ENCODE measurements around the gene DYNC2I2. TPM values are rescaled to one million over a fixed set of nuclear protein-coding genes. Genes with fewer than 3 reads are reported as not detected.

DYNC2I2 gene
- total and polyA plus RNA-seq, 10 of the 15 experiments (the other 5 are each of a cell fraction or from before 2014, with no cell fraction given), result 0.89 to 118 (median 47.9) TPM

- POLR2A ChIA-PET, result no interaction called here
- ATAC-seq (peak; percentile 41; the same call in 2 of the 3 replicates), DNase-seq (ENCODE audit: low read depth, low spot score) (no peak), FAIRE-seq (no peak)
- H3K4me2 ChIP-seq (ENCODE audit: control insufficient read depth, insufficient read depth), result peak overlapping the region; percentile 87
- CTCF ChIA-PET, result interaction anchor here (1.0 kb wide), 1 partner anchor 21 kb away, joined by 6 read pairs; the partner anchor contains the start of gene ZDHHC12
- H3K4me3 ChIP-seq, result peak overlapping the region; percentile 63
- peak overlapping the region; percentile 80 for H3K9ac ChIP-seq (ENCODE audit: control insufficient read depth, insufficient read depth, low read length)
- no peaks in the 10 kb centered on the region for H3K79me2 ChIP-seq (ENCODE audit: control insufficient read depth, insufficient read depth, low read length)
- H3K36me3 ChIP-seq (ENCODE audit: control insufficient read depth in 2 of 2, insufficient read depth in 2 of 2, low read length in 1 of 2), result no peaks in the 10 kb centered on the region
- WGBS (ENCODE audit: insufficient coverage, insufficient replicate concordance, low lambda C conversion rate, missing lambda C conversion rate), result 37% methylated on average over 31 of the region's 55 CpGs
- no peaks in the 10 kb centered on the region for H3K9me3 ChIP-seq (replicated peaks; ENCODE audit: control insufficient read depth, insufficient read depth, low read length)
- H3K27ac ChIP-seq (ENCODE audit: control insufficient read depth, insufficient read depth), result peak overlapping the region; percentile 61; the same call in 1 of the 2 replicates
- in situ Hi-C loops (cut with MboI) (no loop called here), intact Hi-C loops (cut with micrococcal nuclease; ENCODE audit: unreplicated experiment) (no loop called here)
- peak overlapping the region; percentile 87 for H2AFZ ChIP-seq (ENCODE audit: control insufficient read depth, low read depth, low read length)
- H4K20me1 ChIP-seq (ENCODE audit: control insufficient read depth, insufficient read depth), result no peaks in the 10 kb centered on the region
- H3K27me3 ChIP-seq (replicated peaks in 1 of 2; ENCODE audit: control insufficient read depth in 2 of 2, insufficient read depth in 2 of 2, low read length in 1 of 2), result no peaks in the 10 kb centered on the region
- H3K4me1 ChIP-seq (ENCODE audit: control insufficient read depth, insufficient read depth, low read length), result peaks cover 3% of the 10 kb centered on the region; the same call in 1 of the 2 replicates
- RAD21 ChIA-PET (ENCODE audit: unreplicated experiment), result no interaction called here
- TF ChIP-seq MTA3 (IDR thresholded peaks at IDR 0.05; ENCODE audit: borderline replicate concordance, low read length), result no peak
- peak; percentile 61 for TF ChIP-seq MLLT1 (IDR thresholded peaks at IDR 0.05)
- no peak for TF ChIP-seq TARDBP (IDR thresholded peaks at IDR 0.05; ENCODE audit: borderline replicate concordance)
- TF ChIP-seq EGR1 (IDR thresholded peaks at IDR 0.05; ENCODE audit: borderline replicate concordance in 1 of 2, low read depth in 2 of 2, low read length in 2 of 2), result peak in 1 of 2 experiments; percentile 44; a peak in 2 of 3 replicates
- no TSS peak for BruUV-seq (replicated peaks)
- SMC1A ChIA-PET (ENCODE audit: uncharacterized antibody, unreplicated experiment), result interaction anchor here (0.6 kb wide), 1 partner anchor 20 kb away, joined by 3 read pairs; no protein-coding TSS in a partner anchor
Measured at GRCh38 chr9:128702949-128703615, 46.4 kb upstream of the DYNC2I2 start.

Data from GM12878 (cell line).